Measurements from ENCODE around the gene CCDC78.
"Not testable (repeated sequence)": the region's sequence is repeated elsewhere in the genome, so short reads cannot be mapped to it uniquely, and the experiment has no call there.

Gene CCDC78

DNA sequence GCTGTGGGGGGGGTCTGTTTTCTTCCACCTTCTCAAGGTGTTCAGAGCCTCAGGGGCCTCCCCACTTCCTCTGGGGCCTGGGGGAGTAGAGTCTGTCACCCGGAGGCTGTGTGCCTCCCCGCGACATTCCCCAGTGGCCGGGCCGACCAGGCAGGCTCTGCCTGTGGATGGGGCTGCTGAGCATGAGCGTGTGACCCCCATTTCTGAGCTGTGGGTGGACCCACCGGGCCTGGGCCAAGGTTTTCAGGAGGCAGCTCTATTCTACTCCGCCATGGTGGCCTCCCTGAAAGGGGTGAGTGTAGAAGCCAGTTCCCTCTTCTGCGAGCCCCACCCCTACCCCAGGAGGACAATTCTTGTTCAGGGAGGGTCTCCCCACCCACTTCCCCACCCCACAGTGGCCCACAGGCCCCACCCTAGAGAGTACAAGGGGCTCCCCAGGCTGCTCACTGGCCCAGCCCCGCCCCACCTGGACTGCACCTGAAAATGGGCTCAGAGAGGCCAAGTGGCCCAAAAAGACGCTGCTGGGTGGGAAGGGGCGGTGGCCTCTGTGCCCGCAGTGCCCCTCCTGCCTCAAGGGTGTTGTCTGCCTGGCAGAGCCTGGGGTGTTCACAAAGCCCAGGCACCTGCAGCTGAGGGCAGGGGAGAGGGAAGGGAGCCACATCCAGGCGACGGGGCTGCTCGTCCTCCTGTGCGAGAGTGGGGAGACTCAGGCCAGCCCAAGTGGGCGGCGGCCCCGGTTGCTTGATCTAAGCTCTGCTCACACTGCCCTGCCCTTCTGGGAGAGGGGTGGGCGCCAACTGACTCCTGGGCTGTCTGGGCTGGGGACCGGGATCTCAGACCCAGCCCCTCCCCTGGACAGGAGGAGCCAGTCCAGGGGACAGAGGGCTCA lies 35.6 kb upstream of the CCDC78 start:
- in situ Hi-C loops (cut with MboI; ENCODE audit: low sequenced_read_pairs) = no loop called here

DNA sequence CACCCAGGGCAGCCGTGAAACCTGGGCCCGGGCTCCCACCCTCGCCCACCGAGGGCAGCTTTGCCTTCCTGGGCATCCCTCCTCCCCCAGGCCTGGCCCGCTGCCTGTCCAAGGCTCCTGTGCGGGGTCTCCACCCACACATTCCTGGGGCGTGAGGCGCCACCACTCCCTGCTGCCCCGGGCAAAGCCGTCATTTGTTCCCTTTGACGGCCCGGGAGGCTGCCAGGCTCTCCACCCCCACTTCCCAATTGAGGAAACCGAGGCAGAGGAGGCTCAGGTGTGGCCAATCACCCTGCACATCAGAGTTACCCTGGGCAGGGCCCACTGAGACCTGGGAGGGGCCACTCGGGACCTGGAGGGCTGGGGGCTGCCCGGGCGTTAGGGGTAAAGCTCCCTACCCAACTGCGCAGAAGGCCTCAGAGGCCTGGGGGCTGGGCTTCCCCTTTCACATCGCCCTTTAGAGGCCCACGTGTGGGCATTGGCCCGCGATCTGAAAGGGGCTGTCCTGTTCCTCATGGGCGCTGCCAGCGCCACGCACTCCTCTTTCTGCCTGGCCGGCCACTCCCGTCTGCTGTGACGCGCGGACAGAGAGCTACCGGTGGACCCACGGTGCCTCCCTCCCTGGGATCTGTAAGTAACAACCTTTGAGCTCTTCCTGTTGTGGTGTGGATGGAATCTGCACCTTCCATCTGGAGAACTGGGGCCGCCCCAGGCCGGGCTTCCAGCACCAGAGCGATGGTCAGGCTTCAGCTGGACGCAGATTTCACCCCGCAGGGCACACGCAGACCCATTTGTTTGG lies 34.5 kb upstream of the CCDC78 start, which contains the start of gene MSLN:
Gene MSLN (plus strand): TSS at position 190 of the 799 bp plus-strand sequence. CDS start 1,947 bp downstream, outside the sequence.
- in situ Hi-C loops (cut with MboI; ENCODE audit: low sequenced_read_pairs) = no loop called here

DNA sequence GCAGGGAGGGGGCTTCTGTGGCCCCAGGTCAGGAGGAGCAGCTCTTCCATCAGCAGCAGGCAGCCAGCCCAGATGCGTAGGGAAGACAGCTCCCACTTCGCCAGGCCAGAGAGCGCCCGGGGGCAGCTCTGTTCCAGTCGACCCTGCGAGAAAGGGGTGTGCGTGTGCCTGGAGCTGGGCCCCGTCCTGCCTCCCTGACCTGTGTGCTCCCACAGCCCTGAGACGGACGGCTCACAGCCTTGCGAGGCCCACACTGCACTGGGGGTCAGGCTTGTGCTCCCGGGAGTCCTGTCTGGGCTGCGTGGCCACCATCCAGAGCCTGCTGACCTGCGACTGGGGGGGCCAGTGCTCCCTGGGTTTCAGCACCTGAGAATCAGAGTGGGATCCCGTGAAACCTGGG lies 33.8 kb upstream of the CCDC78 start:
- in situ Hi-C loops (cut with MboI; ENCODE audit: low sequenced_read_pairs) = no loop called here

DNA sequence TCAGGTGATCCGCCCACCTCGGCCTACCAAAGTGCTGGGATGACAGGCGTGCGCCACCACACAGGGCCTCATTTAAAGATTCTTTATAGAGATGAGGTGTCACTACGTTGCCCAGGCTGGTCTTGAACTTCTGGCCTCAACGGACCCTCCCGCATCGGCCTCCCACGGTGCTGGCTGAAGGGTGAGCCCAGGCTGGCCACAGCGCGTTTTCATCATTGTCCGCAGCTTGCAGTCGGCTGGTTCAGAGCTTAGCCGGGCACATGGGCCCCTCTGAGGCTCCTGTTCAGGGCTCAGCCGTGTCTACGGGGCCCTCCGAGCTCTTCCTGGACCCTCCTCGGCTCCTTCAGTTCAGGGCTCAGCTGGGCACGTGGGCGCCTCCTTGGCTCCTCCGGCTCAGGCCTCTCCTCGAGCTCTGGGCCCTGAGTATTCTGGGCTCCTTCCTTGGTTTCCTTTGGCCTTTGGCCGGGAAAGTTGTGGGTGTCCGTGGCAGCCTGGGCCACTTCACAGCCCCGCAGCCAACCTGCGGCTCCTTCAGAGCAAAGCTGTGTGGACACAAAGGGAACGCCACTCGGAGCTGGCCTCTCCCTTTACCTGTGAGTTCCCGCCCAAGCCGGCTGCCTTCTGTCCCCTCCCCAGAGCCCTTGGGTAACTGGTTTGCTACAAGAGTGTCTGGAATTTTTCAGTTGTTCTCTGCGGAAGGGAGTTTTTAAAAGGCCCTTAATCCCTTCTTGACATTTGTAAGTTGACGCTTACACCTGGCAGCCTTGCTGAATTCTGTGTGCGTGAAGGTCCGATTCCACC lies 33.1 kb upstream of the CCDC78 start:
- in situ Hi-C loops (cut with MboI; ENCODE audit: low sequenced_read_pairs) = no loop called here

DNA sequence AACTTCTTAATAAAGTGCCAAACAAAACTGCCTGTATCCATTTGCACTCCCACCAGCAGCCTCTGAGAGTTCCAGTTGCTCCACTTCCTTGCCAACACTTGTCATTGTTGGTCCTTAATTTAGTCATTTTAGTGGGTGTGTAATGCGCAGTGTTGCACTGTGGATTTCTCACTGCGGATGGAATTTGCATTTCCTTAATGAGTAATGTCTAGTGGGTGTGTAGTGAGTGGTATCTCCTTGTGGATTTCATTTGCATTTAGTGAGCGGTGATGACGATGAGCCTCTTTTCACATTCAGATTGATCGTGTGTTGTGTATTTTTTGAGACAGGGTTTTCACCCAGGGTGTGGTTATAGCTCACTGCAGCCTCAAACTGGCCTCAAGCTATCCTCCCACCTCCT lies 30.2 kb upstream of the CCDC78 start:
- in situ Hi-C loops (cut with MboI; ENCODE audit: low sequenced_read_pairs) = no loop called here

DNA sequence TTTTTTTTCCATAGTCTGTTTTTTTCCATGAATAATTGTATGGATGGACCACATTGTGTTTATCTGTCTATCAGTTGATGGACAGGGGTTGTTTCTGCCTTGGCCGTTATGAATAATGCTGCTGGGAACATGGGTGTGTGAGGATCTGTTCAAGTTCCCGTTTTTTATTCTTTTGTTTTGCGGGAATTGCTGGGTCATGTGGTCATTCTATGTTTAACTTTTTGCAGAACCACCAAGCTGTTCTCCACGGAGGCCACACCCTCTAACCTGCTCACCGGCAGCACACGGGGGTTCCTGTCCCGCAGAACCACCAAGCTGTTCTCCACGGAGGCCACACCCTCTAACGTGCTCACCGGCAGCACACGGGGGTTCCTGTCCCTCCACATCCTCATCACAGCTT lies 28.4 kb upstream of the CCDC78 start:
- in situ Hi-C loops (cut with MboI; ENCODE audit: low sequenced_read_pairs) = no loop called here

DNA sequence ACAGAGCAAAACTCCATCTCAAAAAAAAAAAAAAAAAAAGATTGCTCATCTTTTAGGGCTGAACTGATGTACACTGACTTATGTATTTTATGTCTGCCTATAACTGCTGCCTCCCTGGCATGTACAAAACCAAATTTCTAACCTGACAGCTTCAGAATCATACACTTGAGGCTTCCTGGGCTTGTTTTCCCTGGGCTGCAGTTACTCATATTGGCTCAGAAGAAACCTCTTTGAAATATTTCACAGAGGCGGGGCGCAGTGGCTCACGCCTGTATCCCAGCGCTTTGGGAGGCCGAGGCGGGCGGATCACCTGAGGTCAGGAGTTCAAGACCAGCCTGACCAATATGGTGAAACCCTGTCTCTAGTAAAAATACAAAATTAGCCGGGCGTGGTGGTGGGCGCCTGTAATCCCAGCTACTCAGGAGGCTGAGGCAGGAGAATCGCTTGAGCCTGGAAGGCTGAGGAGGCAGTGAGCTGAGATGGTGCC lies 27.9 kb upstream of the CCDC78 start:
- in situ Hi-C loops (cut with MboI; ENCODE audit: low sequenced_read_pairs) = not testable (repeated sequence)

DNA sequence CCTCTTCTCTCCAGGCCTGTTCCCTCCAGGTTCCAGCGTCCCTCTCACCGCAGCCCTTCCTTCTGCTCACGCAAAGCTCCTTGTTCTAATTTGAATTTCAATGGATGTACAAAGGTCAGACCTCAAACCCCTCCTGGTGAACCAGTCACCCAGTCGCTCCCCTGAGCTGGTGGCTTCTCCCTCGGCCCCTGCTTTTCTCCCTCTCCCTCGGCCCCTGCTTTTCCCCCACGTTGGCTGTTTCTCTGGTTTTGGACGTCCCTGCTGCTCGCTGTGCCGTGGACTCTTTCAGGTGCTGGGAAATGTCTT lies 25.7 kb upstream of the CCDC78 start:
- in situ Hi-C loops (cut with MboI; ENCODE audit: low sequenced_read_pairs) = no loop called here

DNA sequence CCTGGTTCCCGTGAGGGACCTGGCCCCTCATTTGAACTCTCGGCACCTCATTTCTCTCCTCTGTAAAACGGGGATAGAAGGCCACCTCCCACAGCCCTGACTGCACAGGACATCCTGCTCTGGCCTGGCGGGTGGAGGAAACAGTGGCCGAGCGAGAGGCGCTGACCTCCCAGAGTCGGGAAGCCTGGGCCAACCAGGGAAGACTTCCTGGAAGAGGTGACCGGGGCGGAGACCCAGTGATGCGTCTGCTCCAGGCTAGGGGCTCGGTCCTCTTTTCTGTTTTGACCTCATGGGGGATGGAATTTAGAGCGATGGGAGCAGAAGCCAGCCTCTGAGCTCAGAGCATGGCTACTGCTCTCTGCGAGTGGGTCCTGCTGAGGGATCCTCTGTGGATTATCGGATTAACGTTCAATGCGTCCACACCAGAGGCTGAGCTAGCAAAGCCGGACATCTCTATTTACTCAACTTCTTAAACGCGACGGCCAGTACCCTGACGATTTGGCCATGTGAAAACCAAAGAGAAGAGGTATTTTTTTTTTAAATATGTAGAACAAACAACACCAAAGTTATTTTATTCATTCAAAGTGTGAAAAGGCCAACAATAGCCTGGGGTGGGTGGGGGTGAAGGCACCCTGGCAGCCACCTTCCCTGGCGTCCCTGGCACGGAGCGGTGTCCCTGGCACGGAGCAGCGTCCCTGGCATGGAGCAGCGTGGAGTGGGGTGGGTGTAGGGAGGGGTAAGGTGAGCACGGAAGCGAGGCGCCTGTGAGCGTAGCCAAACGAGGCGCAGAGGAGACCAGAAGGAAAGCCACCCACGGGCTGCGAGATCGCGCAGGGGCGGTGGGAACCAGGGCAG lies 25.1 kb upstream of the CCDC78 start:
- in situ Hi-C loops (cut with MboI; ENCODE audit: low sequenced_read_pairs) = no loop called here

DNA sequence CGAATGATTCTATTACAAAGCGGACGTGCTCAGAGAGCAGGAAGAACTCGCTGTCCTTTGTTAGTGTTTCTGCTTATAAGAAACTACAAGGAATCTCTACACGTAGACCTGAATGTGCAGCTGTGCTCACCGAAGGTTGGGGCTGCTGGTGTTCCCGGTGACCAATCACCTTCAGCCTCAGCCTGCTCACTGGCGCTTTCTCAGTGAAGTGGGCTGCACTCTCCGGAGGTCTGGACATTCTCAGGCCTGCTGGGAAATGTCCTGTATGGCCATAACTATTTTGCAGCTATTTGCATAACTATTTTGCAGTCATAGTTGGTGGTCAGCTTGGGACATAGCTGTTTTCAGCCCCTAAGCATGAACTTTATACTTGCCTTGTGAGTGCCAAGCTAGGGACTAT lies 24.2 kb upstream of the CCDC78 start:
- in situ Hi-C loops (cut with MboI; ENCODE audit: low sequenced_read_pairs) = no loop called here

DNA sequence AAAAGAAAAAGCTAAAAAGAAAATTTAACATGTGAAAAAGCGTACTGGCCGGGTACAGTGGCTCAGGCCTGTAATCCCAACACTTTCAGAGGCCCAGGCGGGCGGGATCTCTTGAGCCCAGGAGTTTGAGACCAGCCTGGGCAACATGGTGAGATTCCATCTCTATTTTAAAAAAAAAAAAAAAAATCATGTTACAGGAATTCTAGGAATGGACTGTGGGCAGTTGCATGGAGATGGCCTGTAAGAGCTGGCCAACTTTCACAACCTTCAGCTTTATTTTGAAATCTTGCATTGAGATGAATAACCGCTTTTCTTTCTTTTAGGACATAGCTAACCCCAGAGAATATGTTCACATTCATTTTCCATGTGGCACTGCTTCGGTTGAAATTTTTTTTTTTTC lies 22.8 kb upstream of the CCDC78 start:
- in situ Hi-C loops (cut with MboI; ENCODE audit: low sequenced_read_pairs) = no loop called here

DNA sequence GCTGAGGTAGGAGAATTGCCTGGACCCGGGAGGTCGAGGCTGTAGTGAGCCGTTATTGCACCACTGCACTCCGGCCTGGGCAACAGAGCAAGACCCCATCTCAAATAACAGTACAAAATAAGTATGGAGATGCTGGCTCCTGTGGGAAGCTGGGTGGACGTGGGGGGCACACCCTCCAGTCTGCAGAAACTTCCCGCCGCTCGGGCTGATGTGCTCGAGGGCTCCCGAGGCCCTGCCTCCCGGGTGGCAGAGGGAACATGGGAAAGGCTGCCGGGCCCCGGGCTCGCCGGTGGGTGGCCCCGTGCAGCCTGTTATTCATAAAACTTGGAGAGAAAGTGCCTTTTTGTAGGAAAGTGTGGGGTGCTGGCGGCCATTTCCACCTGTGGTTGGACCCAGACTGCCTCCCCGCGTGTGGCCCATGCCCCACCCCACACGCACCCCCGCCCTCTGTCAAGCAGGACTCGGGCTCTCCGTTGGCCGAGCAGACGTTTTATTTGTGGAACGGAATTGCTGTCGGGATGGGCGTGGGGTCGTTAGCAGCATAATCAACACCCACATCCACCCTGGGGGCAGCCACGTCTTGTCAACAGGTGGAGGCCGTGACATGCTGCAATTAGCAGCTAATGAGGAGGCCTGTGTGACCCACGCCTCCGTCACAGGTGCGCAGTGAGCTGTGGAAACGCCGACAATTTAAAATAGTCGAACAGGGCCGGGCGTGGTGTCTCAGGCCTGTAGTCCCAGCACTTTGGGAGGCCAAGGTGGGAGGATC lies 21.9 kb upstream of the CCDC78 start:
- in situ Hi-C loops (cut with MboI; ENCODE audit: low sequenced_read_pairs) = no loop called here

DNA sequence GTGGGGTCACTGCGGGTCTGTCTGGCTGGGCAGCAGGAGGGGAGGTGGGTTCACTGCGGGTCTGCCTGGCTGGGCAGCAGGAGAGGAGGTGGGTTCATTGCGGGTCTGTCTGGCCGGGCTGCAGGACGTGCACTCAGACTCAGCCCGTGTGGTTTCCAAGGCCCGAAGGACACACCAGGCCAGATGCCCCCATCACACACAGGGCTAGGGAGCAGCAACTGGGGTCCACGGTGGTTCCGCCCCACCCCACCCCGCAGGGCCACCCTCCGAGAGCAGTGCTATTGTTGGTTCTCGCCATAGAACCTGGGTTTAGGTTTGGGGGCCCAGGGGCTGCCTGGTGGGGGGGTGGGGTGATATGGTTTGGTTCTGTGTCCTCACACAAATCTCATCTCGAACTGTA lies 20.4 kb upstream of the CCDC78 start:
- in situ Hi-C loops (cut with MboI; ENCODE audit: low sequenced_read_pairs) = no loop called here

DNA sequence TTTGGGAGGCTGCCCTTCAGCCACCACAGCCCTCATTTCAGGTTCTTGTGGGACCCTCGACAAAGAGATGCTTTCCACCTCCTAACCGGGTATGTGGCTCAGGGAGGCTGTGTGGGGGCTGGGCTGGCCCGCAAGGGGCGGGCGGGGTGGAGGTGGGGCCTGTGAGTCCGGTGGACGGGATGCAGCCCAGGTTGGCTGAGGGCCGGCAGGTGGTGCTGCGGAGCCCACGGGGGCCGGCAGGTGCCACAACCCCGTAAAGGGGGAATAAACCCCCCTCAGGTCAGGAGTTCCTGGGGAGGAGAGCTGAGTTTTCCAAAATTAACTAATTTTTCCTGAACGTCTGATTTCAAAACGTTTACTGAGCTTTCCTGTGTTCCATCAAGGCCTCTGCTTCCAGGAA lies 19.5 kb upstream of the CCDC78 start:
- in situ Hi-C loops (cut with MboI; ENCODE audit: low sequenced_read_pairs) = no loop called here

DNA sequence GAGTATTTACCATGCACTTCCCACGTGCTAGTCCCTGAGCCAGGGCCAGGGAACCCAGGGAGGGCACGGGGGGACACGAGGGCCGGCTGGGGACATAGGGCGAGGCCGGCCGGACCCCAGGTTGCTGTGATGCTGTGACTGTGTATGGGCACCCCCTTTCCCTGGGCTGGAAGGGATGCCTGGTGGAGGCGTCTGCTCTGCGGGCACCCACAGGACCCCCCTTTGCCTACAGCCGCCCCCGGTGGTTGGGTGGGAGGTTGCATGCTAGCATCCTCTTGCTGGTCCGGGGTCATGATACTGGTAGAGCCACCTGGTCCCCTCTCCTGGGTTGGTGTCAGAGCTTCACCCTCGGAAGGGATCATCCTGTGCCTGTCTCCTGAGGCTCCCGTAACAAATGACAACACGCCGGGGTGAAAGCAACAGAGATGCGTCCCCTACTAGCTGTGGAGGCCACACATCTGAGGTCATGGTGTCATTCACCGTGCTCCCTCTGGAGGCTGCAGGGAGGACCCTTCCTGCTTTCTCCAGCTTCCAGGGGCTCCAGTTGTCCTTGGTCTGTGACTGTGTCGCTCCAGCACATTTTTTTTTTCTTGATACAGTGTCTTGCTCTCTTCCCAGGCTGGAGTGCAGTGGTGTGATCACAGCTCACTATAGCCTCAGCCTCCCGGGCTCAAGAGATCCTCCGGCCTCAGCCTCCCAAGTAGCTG lies 17.7 kb upstream of the CCDC78 start:
- in situ Hi-C loops (cut with MboI; ENCODE audit: low sequenced_read_pairs) = no loop called here

DNA sequence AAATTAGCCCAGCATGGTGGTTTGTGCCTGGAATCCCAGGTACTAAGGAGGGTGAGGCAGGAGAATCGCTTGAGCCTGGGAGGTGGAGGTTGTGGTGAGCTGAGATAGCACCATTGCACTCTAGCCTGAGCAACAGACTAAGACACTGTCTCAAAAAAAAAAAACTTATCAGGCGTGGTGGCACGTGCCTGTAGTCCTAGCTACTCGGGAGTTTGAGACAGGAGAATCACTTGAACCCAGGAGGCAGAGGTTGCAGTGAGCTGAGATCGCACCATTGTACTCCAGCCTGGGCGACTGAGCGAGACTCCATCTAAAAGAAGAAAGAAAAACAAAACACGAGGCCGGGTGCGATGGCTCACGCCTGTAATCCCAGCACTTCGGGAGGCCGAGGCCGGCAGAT lies 16.7 kb upstream of the CCDC78 start:
- in situ Hi-C loops (cut with MboI; ENCODE audit: low sequenced_read_pairs) = not testable (repeated sequence)

DNA sequence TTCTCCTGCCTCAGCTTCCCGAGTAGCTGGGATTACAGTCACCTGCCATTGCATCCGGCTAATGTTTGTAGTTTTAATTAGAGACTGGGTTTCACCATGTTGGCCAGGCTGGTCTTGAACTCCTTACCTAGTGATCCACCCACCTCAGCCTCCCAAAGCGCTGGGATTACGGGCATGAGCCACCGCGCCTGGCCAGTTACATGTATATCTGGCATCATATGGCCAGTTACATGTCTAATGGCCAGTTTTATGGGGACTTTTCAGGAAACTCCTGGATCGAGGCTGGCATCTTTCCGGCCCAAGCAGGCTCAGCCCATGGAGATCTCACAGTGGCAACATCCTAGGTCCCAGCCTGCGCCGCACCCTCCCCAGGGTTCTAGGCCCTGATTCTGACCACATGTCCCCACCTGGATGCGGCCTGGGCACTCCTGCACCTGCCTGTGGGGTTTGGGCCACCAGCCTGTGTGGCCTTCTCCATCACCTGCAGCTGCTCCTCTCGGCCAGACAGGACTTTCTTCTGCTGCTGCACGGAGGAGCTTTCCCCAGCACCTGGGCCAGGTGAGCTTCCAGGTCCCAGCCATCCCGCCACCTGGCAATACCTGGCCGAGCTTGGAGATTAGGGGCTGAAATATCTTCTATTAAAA lies 15.9 kb upstream of the CCDC78 start:
- in situ Hi-C loops (cut with MboI; ENCODE audit: low sequenced_read_pairs) = no loop called here

DNA sequence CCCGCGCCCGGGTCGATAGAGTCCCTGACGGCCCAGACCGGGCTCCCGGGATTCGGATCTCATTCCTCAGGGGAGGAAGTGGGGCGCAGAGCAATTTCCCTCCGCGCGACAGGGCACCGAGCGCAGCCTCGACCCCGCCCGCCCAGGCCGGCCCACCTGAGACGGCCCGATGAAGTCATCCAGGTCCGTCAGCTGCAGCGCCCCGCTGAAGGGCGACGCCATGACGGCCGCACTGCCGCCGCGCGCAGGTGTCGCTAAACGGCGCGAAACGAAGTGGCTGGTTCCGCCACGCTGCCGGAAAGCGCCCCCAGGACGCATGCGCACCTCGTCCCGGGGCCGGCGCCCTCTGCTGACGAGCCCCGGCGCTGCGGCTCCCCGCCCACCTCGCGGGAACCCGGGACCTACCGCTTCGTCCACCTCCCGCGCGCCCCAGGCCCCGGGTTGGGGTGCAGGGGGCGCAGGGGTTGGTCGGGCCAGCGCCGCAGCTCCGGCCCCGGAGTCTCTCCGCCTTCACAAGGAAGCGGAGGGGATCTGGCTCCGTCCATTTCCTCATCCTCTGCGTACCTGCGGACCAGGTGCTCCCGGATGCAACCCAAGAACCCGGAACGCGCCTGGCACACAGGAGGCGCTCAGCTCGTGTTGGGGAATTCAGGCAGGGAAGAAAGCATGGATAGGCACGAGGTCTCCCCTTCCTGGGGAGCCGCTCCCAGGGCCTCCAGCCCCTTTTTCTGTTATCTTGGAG lies 14.7 kb upstream of the CCDC78 start, which contains the start of gene CIAO3:
Gene CIAO3 (minus strand): TSS at position 234 of the 742 bp plus-strand sequence. CDS start 12 bp downstream, at position 222.
- in situ Hi-C loops (cut with MboI; ENCODE audit: low sequenced_read_pairs) = no loop called here
